ENCODE data around the gene FXYD1. TPM values are rescaled to one million over a fixed set of nuclear protein-coding genes. Genes with fewer than 3 reads are reported as not detected.
A peak's percentile ranks its signal among the peaks of the same experiment; 100 is the strongest.

The FXYD1 gene
- total RNA-seq, 1 donor from 2014 or later = 0.52 TPM

- Histone ChIP-seq H3K9me3 (ENCODE audit: insufficient read depth, low read depth, low read length) (no peaks in the 10 kb centered on the region), H3K4me1 (ENCODE audit: insufficient read depth, low read length) (no peaks in the 10 kb centered on the region), H3K9ac (ENCODE audit: low read length) (no peak overlapping the region), H3K79me2 (ENCODE audit: insufficient read depth, low read length) (no peaks in the 10 kb centered on the region), H3K27me3 (ENCODE audit: insufficient read depth, low read length) (peaks cover 9% of the 10 kb centered on the region), H3K36me3 (ENCODE audit: insufficient read depth, low read length) (no peaks in the 10 kb centered on the region), H3K27ac (ENCODE audit: low read depth, low read length) (no peak overlapping the region), H4K20me1 (ENCODE audit: insufficient read depth, low read length) (no peaks in the 10 kb centered on the region), H3K4me2 (ENCODE audit: low read length) (no peak overlapping the region), H3K4me3 (ENCODE audit: insufficient read depth, low read depth, low read length) (no peak overlapping the region), H2AFZ (ENCODE audit: low read depth, low read length) (no peak overlapping the region)
- peaks cover 28% of the 10 kb centered on the region for H3K27me3 Mint-ChIP-seq (ENCODE audit: low read depth, unreplicated experiment)
- peaks cover 2% of the 10 kb centered on the region for H3K4me1 Mint-ChIP-seq (ENCODE audit: low read depth, unreplicated experiment)
- TF ChIP-seq CTCF (IDR thresholded peaks at IDR 0.05; ENCODE audit: insufficient read depth, low read depth, low read length) = no peak
- no peaks in the 10 kb centered on the region for H3K36me3 Mint-ChIP-seq (ENCODE audit: low read depth, unreplicated experiment)
- H3K9me3 Mint-ChIP-seq (ENCODE audit: unreplicated experiment) = peaks cover 8% of the 10 kb centered on the region
- FAIRE-seq (no peak), DNase-seq (ENCODE audit: low read depth) (no peak)
- no peak overlapping the region for H3K27ac Mint-ChIP-seq (ENCODE audit: unreplicated experiment)
- no peak overlapping the region for H3K4me3 Mint-ChIP-seq (ENCODE audit: unreplicated experiment)
Measured at GRCh38 chr19:35132254-35132653, 6.4 kb upstream of the FXYD1 start.

- H3K79me2 ChIP-seq (ENCODE audit: insufficient read depth, low read length) = no peaks in the 10 kb centered on the region
- no peak overlapping the region for H3K4me3 Mint-ChIP-seq (ENCODE audit: unreplicated experiment)
- no peak overlapping the region for H2AFZ ChIP-seq (ENCODE audit: low read depth, low read length)
- no peaks in the 10 kb centered on the region for H3K4me1 ChIP-seq (ENCODE audit: insufficient read depth, low read length)
- H3K9me3 ChIP-seq (ENCODE audit: insufficient read depth, low read depth, low read length) = no peaks in the 10 kb centered on the region
- no peaks in the 10 kb centered on the region for H4K20me1 ChIP-seq (ENCODE audit: insufficient read depth, low read length)
- DNase-seq (ENCODE audit: low read depth) (no peak), FAIRE-seq (no peak)
- H3K27ac Mint-ChIP-seq (ENCODE audit: unreplicated experiment) = no peak overlapping the region
- H3K27ac ChIP-seq (ENCODE audit: low read depth, low read length) = no peak overlapping the region
- H3K9ac ChIP-seq (ENCODE audit: low read length) = no peak overlapping the region
- peaks cover 8% of the 10 kb centered on the region for H3K9me3 Mint-ChIP-seq (ENCODE audit: unreplicated experiment)
- H3K36me3 Mint-ChIP-seq (ENCODE audit: low read depth, unreplicated experiment) = no peaks in the 10 kb centered on the region
- no peaks in the 10 kb centered on the region for H3K36me3 ChIP-seq (ENCODE audit: insufficient read depth, low read length)
- peaks cover 7% of the 10 kb centered on the region for H3K4me1 Mint-ChIP-seq (ENCODE audit: low read depth, unreplicated experiment)
- no peak overlapping the region for H3K4me2 ChIP-seq (ENCODE audit: low read length)
- no peak overlapping the region for H3K4me3 ChIP-seq (ENCODE audit: insufficient read depth, low read depth, low read length)
- peaks cover 24% of the 10 kb centered on the region for H3K27me3 Mint-ChIP-seq (ENCODE audit: low read depth, unreplicated experiment)
- H3K27me3 ChIP-seq (ENCODE audit: insufficient read depth, low read length) = peaks cover 5% of the 10 kb centered on the region
- TF ChIP-seq CTCF (IDR thresholded peaks at IDR 0.05; ENCODE audit: insufficient read depth, low read depth, low read length) = no peak
- no peak for TF ChIP-seq EZH2 (IDR thresholded peaks at IDR 0.05; ENCODE audit: insufficient read depth, low read length)
Measured at GRCh38 chr19:35133826-35134225, 4.8 kb upstream of the FXYD1 start.

GRCh38 chr19:35134601-35135242 lies 3.9 kb upstream of the FXYD1 start, which contains the start of gene LGI4:
LGI4 (minus strand) TSS chr19:35135059; CDS start chr19:35134680, 379 bp downstream.
- H3K27me3 Mint-ChIP-seq (ENCODE audit: low read depth, unreplicated experiment) = peaks cover 26% of the 10 kb centered on the region
- no peak within 1 kb of the TSS for H3K27ac Mint-ChIP-seq (ENCODE audit: unreplicated experiment)
- Histone ChIP-seq H3K27ac (ENCODE audit: low read depth, low read length) (no peak within 1 kb of the TSS), H3K9ac (ENCODE audit: low read length) (no peak within 1 kb of the TSS), H3K4me3 (ENCODE audit: insufficient read depth, low read depth, low read length) (no peak within 1 kb of the TSS), H4K20me1 (ENCODE audit: insufficient read depth, low read length) (no peaks in the 10 kb centered on the region), H3K4me1 (ENCODE audit: insufficient read depth, low read length) (peaks cover 4% of the 10 kb centered on the region), H3K9me3 (ENCODE audit: insufficient read depth, low read depth, low read length) (no peaks in the 10 kb centered on the region), H2AFZ (ENCODE audit: low read depth, low read length) (no peak within 1 kb of the TSS), H3K36me3 (ENCODE audit: insufficient read depth, low read length) (no peaks in the 10 kb centered on the region), H3K27me3 (ENCODE audit: insufficient read depth, low read length) (peaks cover 3% of the 10 kb centered on the region), H3K79me2 (ENCODE audit: insufficient read depth, low read length) (no peaks in the 10 kb centered on the region), H3K4me2 (ENCODE audit: low read length) (no peak within 1 kb of the TSS)
- FAIRE-seq (no peak), DNase-seq (ENCODE audit: low read depth) (no peak)
- TF ChIP-seq EZH2 (IDR thresholded peaks at IDR 0.05; ENCODE audit: insufficient read depth, low read length) (no peak), CTCF (IDR thresholded peaks at IDR 0.05; ENCODE audit: insufficient read depth, low read depth, low read length) (no peak)
- H3K36me3 Mint-ChIP-seq (ENCODE audit: low read depth, unreplicated experiment) = no peaks in the 10 kb centered on the region
- peak within 1 kb of the TSS; percentile 57 for H3K4me3 Mint-ChIP-seq (ENCODE audit: unreplicated experiment)
- H3K4me1 Mint-ChIP-seq (ENCODE audit: low read depth, unreplicated experiment) = peaks cover 7% of the 10 kb centered on the region
- H3K9me3 Mint-ChIP-seq (ENCODE audit: unreplicated experiment) = peaks cover 8% of the 10 kb centered on the region
